Skeletal muscle satellite cell (primary cell): ENCODE results near the gene GJD4.

Experiments used
- H3K27me3 ChIP-seq: 2 replicates; pipeline ENCODE4 v1.7.0; 2013; ENCODE audit warnings: low read length; ENCODE audit not compliant: control insufficient read depth, insufficient read depth
- H3K36me3 ChIP-seq: 2 replicates; pipeline ENCODE4 v1.7.0; 2013; ENCODE audit warnings: mild to moderate bottlenecking, control low read depth, low read length; ENCODE audit not compliant: insufficient read depth
- H3K4me1 ChIP-seq: 2 replicates; pipeline ENCODE4 v1.7.0; 2013; ENCODE audit warnings: low read length; ENCODE audit not compliant: control insufficient read depth, insufficient read depth
- H3K4me2 ChIP-seq: 2 replicates; pipeline ENCODE4 v1.7.0; 2013; ENCODE audit warnings: mild to moderate bottlenecking, low read length
- H3K4me3 ChIP-seq: 2 replicates; pipeline ENCODE4 v1.7.0; 2013; ENCODE audit warnings: low read length
- H3K9ac ChIP-seq: 2 replicates; pipeline ENCODE4 v1.7.0; 2013; ENCODE audit warnings: mild to moderate bottlenecking, low read depth, low read length, moderate library complexity
- H3K9me3 ChIP-seq: replicated peaks from 2 replicates; pipeline ENCODE4 v1.7.0; 2013; ENCODE audit warnings: mild to moderate bottlenecking, control low read depth, low read length

The GJD4 gene

DNA sequence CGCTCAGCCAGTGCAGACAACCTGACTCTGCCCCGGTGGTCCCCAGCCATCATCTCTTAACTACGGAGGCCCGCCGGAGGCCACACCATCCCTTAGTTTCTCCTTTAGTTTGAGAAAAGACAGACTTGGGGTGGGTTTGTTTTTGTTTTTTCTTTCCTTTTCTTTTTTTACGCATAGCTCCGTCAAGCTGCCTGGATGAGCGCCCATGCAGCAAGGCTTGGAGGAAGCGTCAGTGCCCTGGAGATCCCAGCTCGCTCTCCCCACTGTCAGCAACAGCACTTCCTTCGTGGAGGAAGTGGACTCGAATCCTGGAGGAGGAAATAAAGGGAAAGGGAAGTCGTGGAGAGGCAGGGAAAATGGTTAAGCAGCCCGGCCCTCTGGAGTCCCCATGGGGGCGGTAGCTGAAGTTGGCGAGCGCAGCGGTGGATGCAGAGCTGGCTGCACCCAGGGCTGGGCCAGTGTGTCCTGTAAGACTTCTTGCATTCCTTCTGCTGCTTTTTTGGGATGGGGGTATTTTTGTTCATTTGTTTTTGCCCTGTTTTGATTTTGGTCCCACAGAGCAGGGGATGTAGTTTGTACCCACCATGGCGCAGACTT lies 35.9 kb upstream of the GJD4 start:
- Histone ChIP-seq H3K9ac (no peak overlapping the region), H3K4me1 (peaks cover 13% of the 10 kb centered on the region), H3K27me3 (no peaks in the 10 kb centered on the region), H3K9me3 (no peaks in the 10 kb centered on the region), H3K4me3 (no peak overlapping the region), H3K4me2 (no peak overlapping the region), H3K36me3 (peaks cover 17% of the 10 kb centered on the region)

DNA sequence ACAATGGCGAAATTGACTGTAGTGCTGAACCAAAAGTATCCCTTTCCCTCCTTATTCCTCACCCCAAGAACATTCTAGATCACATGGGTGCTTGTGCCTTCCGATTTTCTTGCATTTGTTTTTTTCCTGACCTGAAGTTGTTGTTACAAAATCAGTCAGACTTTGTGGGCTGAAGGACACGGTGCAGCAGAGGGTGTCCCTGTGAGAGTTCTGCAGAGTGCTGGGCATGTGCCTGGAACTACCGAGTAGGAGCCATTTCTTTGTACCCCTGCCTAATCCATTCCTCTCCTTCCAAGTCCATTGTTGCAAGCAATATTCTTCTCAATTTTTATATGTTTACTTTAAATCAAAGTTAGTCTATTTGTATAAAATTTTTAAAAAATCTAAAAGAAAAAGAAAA lies 35.3 kb upstream of the GJD4 start:
- Histone ChIP-seq H3K4me1 (peaks cover 13% of the 10 kb centered on the region), H3K36me3 (peaks cover 17% of the 10 kb centered on the region)

DNA sequence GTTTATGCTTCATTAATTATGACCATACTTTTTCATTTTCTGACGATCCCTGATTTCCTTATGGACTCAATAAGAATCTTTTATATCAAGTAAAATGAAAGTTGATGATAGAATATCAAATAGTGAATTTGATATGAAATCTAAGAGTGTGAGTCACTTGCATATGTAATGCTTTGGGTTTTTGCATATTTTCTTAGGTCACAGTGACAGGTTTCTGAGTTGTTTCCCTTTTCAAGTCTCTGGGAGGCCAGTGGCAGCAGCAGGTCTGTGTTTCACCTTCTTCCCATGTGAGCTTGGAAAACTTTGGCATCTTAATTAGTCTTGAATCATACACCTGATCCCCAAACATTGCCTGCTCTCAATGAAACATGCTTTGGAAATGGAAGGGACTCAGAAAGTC lies 34.7 kb upstream of the GJD4 start:
- Histone ChIP-seq H3K9me3 (no peaks in the 10 kb centered on the region), H3K4me3 (no peak overlapping the region), H3K27me3 (no peaks in the 10 kb centered on the region)

More for the DNA sequence above, 35.3 kb upstream of the GJD4 start:
- no peaks in the 10 kb centered on the region for H3K9me3 ChIP-seq
- no peak overlapping the region for H3K4me2 ChIP-seq
- no peak overlapping the region for H3K4me3 ChIP-seq
- H3K27me3 ChIP-seq: no peaks in the 10 kb centered on the region
- H3K9ac ChIP-seq: no peak overlapping the region

DNA sequence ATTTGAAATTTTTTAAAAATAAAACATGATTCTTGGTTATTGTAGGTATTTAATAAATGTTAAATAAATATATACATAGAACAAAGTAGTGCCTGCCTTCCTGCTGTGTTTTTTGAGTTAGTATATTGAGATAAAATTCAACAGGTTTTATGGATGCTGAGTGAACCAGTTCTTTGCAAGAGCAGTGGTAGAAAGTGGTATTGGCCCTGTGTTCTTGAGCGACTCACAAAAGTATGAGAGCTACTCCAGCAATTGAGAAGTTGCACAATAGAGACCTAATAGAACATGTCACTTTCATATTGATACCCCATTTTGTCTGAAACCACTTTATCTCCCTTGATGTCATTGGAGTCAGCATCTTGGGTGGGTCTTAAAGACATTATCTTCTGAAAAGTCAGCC lies 32.6 kb upstream of the GJD4 start:
- H3K36me3 ChIP-seq: peaks cover 20% of the 10 kb centered on the region
- H3K9ac ChIP-seq: no peak overlapping the region
- H3K9me3 ChIP-seq: no peaks in the 10 kb centered on the region
- H3K27me3 ChIP-seq: no peaks in the 10 kb centered on the region
- no peak overlapping the region for H3K4me3 ChIP-seq
- peaks cover 21% of the 10 kb centered on the region for H3K4me1 ChIP-seq
- no peak overlapping the region for H3K4me2 ChIP-seq

More for the DNA sequence above, 34.7 kb upstream of the GJD4 start:
- Histone ChIP-seq H3K4me2 (no peak overlapping the region), H3K4me1 (peaks cover 15% of the 10 kb centered on the region), H3K36me3 (peaks cover 17% of the 10 kb centered on the region), H3K9ac (no peak overlapping the region)

DNA sequence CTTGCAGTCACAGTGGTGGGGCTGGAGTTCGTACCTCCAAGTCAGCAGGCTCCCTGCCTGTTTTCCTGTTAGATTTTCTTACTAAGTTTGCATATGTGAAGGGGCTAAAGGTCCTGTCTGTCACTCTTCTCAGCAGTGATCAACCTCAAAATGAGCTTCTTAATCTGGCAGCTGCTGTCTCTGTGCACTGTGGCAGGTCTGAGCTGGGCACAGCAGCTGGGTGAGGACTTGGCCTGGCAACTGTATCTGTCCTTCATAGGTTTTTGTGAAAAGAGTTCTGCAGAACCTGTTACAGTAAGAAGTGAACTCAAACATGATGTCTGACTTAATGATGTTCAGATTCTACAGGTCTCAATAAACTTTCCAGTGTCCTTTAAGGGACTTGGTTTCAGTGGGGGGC lies 31.3 kb upstream of the GJD4 start:
- H3K27me3 ChIP-seq: no peaks in the 10 kb centered on the region
- H3K4me2 ChIP-seq: no peak overlapping the region
- peaks cover 33% of the 10 kb centered on the region for H3K4me1 ChIP-seq
- H3K9ac ChIP-seq: no peak overlapping the region
- H3K9me3 ChIP-seq: no peaks in the 10 kb centered on the region
- peaks cover 20% of the 10 kb centered on the region for H3K36me3 ChIP-seq
- no peak overlapping the region for H3K4me3 ChIP-seq

DNA sequence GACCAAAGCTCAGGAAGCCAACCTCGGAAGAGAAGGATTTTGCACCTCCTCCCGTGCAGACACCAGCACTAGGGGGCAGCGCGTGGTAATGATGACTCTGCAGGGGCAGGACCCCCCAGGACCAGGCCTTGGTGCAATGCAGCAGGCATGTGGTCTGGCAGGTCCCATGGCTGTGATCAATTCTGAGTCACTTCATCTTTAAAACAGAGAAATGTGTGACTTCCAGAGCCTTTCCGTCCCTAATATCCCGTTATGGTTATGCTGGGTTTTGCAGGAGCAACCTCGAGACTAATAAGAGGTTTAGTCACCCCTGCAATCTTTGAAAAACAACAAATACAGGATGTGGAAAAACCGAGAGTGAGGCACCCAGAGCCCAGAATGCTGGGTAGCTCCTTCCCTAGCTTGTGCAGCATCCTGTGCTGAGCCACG lies 30.2 kb upstream of the GJD4 start:
- Histone ChIP-seq H3K4me2 (peak overlapping the region; percentile 49), H3K27me3 (no peaks in the 10 kb centered on the region), H3K9me3 (no peaks in the 10 kb centered on the region), H3K36me3 (peaks cover 9% of the 10 kb centered on the region), H3K4me3 (no peak overlapping the region), H3K9ac (peak overlapping the region; percentile 53), H3K4me1 (peaks cover 33% of the 10 kb centered on the region)

DNA sequence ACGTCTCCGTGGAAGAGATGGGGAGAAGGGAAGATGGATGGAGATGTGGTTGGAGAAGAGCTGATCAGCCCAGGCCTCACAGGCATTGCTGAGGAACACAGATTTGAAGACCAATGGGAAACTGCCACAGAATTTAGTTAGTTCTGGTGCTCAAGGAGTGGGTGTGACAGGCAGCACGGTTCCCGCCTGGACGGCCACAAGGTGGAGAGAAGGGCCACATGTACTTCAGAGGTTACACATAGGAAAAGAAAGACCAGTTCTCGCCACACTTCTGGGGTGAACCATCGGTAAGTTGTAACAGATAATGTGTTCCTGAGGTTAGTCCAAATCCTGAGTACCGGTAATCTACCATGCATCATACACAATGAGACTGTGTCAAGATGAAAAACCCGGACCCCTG lies 29.5 kb upstream of the GJD4 start:
- peak overlapping the region; percentile 4 for H3K4me3 ChIP-seq
- peak overlapping the region; percentile 49 for H3K4me2 ChIP-seq
- peak overlapping the region; percentile 53 for H3K9ac ChIP-seq
- H3K4me1 ChIP-seq: peaks cover 33% of the 10 kb centered on the region
- no peaks in the 10 kb centered on the region for H3K27me3 ChIP-seq
- no peaks in the 10 kb centered on the region for H3K9me3 ChIP-seq
- peaks cover 9% of the 10 kb centered on the region for H3K36me3 ChIP-seq

DNA sequence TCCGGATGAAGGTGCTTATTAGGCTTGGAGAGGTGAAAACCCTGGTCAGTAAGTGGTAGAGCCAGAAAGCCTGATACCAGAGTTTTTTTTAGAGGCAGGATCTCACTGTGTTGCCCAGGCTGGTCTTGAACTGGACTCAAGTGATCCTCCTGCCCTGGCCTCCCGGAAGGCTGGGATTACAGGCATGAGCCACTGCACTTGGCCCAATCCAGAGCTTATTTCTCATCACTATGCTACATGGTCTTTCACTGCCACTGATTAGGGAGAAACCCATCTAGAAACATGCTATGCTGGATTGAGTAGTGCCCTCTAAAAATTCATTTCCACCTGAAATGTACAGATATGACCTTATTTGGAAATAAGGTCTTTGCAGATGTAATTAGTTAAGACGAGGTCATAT lies 28.4 kb upstream of the GJD4 start:
- Histone ChIP-seq H3K9me3 (no peaks in the 10 kb centered on the region), H3K27me3 (no peaks in the 10 kb centered on the region), H3K36me3 (peaks cover 9% of the 10 kb centered on the region), H3K9ac (no peak overlapping the region), H3K4me1 (peaks cover 33% of the 10 kb centered on the region), H3K4me2 (no peak overlapping the region), H3K4me3 (no peak overlapping the region)

DNA sequence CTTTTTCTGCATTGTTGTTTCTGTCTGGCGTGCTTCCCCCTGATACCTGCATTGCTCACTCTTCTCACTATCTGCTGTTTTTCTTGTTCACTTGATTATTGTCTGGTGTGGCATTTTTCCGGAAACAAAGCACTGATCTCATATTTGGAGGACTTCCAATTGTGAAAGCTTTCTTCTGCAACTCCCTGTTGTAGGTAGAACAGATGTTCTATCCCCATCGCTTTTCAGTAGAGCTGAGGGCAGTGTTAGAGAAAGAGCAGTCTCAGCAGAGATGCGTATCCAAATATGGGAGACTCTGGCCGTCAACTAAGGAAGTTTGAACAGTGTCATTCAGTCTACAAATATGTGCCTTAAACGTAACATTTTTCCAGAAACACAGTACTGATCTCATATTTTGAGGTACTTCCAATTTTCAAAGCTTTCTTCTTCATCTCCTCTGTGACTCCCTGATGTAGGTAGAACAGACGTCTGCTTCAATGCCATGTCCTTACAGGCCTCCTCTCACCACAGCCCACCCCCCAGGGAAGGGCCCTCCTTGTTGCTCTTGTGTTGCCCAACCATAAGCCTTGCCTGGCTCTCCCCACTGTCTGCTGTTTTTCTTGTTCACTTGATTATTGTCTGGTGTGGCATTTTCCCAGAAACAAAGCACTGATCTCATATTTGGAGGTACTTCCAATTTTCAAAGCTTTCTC lies 27.1 kb upstream of the GJD4 start:
- no peaks in the 10 kb centered on the region for H3K9me3 ChIP-seq
- peaks cover 7% of the 10 kb centered on the region for H3K36me3 ChIP-seq
- no peak overlapping the region for H3K9ac ChIP-seq
- H3K4me1 ChIP-seq: peaks cover 33% of the 10 kb centered on the region
- no peaks in the 10 kb centered on the region for H3K27me3 ChIP-seq
- H3K4me2 ChIP-seq: no peak overlapping the region
- H3K4me3 ChIP-seq: no peak overlapping the region

DNA sequence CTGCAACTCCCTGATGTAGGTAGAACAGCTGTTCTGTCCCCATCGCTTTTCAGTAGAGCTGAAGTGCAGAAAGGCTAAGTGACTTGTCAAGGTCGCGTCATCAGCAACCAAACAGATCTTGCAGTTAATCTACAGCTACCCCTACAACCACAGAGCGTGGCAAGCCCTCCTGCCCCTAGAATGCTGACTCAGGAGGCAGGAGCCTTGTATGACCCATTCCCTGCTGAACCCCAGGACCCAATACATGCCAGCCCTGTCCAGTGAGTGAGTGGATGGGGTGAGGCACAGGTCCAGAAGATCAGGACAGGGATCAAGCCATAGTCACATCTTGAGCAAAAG lies 26.6 kb upstream of the GJD4 start:
- Histone ChIP-seq H3K4me2 (no peak overlapping the region), H3K9ac (no peak overlapping the region), H3K36me3 (peaks cover 7% of the 10 kb centered on the region)

DNA sequence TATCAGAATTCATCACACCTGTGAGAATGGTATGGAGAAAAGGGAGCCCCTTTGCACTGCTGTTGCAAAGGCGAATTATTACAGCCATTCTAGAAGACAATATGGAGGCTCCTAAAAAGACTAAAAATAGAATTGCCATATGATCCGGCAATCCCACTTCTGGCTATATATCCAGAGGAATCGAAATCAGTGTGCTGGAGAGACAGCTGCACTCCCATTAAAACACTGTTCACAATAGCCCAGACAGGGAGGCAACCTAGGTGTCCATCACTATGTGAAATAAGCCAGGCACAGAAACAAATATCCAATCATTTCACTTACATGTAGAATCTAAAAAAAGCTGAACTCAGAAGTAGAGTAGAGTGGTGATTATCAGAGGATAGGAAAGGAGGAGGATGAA lies 26.0 kb upstream of the GJD4 start:
- H3K9ac ChIP-seq: no peak overlapping the region
- H3K27me3 ChIP-seq: no peaks in the 10 kb centered on the region
- peaks cover 32% of the 10 kb centered on the region for H3K4me1 ChIP-seq
- H3K4me3 ChIP-seq: no peak overlapping the region
- H3K9me3 ChIP-seq: no peaks in the 10 kb centered on the region
- no peak overlapping the region for H3K4me2 ChIP-seq
- H3K36me3 ChIP-seq: peaks cover 7% of the 10 kb centered on the region

More for the DNA sequence above, 26.6 kb upstream of the GJD4 start:
- Histone ChIP-seq H3K4me1 (peaks cover 33% of the 10 kb centered on the region), H3K27me3 (no peaks in the 10 kb centered on the region), H3K9me3 (no peaks in the 10 kb centered on the region), H3K4me3 (no peak overlapping the region)
